ENCODE data around the gene GMPR. TPM values are rescaled to one million over a fixed set of nuclear protein-coding genes. Genes with fewer than 3 reads are reported as not detected.

Gene GMPR
- total and polyA plus RNA-seq, 2 donors (not counting 3 experiments of a cell fraction or from before 2014, with no cell fraction given), result 36.3 to 64.0 TPM

GRCh38 chr6:16196984-16197546, 41.3 kb upstream of the GMPR start:
- Histone ChIP-seq H3K36me3 (ENCODE audit: control insufficient read depth in 2 of 2, extremely low read depth in 1 of 2, insufficient read depth in 2 of 2, low read length in 2 of 2) (no peaks in the 10 kb centered on the region), H3K9ac (replicated peaks; ENCODE audit: extremely low read depth, insufficient read depth, low read length) (no peak overlapping the region), H3K4me2 (ENCODE audit: insufficient read depth, low read length) (no peak overlapping the region), H3K79me2 (ENCODE audit: control insufficient read depth, insufficient read depth, low read length) (no peaks in the 10 kb centered on the region), H3K4me3 (replicated peaks in 1 of 3; ENCODE audit: insufficient read depth in 1 of 3, low read depth in 1 of 3, low read length in 3 of 3) (no peak overlapping the region), H3K9me3 (replicated peaks; ENCODE audit: control insufficient read depth, insufficient read depth, low read length) (no peaks in the 10 kb centered on the region), H4K20me1 (replicated peaks; ENCODE audit: control insufficient read depth, extremely low read depth, insufficient read depth, low read length) (no peaks in the 10 kb centered on the region), H3K27ac (ENCODE audit: insufficient read depth, low read depth, low read length) (no peak overlapping the region), H3K9me1 (replicated peaks; ENCODE audit: control insufficient read depth, extremely low read depth, insufficient read depth, low read length) (no peaks in the 10 kb centered on the region), H2AFZ (ENCODE audit: low read depth, low read length) (no peak overlapping the region), H3K4me1 (ENCODE audit: control insufficient read depth, extremely low read depth, insufficient read depth, low read length) (no peaks in the 10 kb centered on the region), H3K27me3 (ENCODE audit: control insufficient read depth in 2 of 2, insufficient read depth in 2 of 2, low read length in 2 of 2) (peaks cover 0 to 6% of the 10 kb centered on the region in 2 experiments)
- ChIA-PET POLR2A (no interaction called here), CTCF (interaction anchor here (0.6 to 12.3 kb wide), 5 partner anchors 10 to 962 kb away, joined by 3 to 90 read pairs (median 4); no protein-coding TSS in a partner anchor)
- dilution Hi-C loops (cut with MboI; ENCODE audit: extremely low pct_ligation_motif_present, low sequenced_read_pairs), result no loop called here
- intact Hi-C loops (cut with micrococcal nuclease), result no loop called here
- no TSS peak for BruUV-seq (replicated peaks)
- TF ChIP-seq GATA2 (IDR thresholded peaks at IDR 0.05; ENCODE audit: insufficient read depth, insufficient read length, low read depth, low read length) (no peak), POLR2AphosphoS5 (IDR thresholded peaks at IDR 0.05; ENCODE audit: insufficient read depth, low read depth, low read length) (no peak), EZH2 (IDR thresholded peaks at IDR 0.05; ENCODE audit: borderline replicate concordance, low read depth, low read length, severe bottlenecking) (no peak), JUN (IDR thresholded peaks at IDR 0.05; ENCODE audit: borderline replicate concordance, insufficient read depth, insufficient read length, low read depth) (no peak)
- DNase-seq (ENCODE audit: low read depth, low spot score), result no peak
- FAIRE-seq, result no peak

GRCh38 chr6:16198061-16198705, 40.2 kb upstream of the GMPR start:
- no peaks in the 10 kb centered on the region for H3K9me1 ChIP-seq (replicated peaks; ENCODE audit: control insufficient read depth, extremely low read depth, insufficient read depth, low read length)
- H3K36me3 ChIP-seq (ENCODE audit: control insufficient read depth in 2 of 2, extremely low read depth in 1 of 2, insufficient read depth in 2 of 2, low read length in 2 of 2), result no peaks in the 10 kb centered on the region
- no peak overlapping the region for H3K27ac ChIP-seq (ENCODE audit: insufficient read depth, low read depth, low read length)
- ChIA-PET CTCF (interaction anchor here (1.6 to 12.3 kb wide), 4 partner anchors 8 to 40 kb away, joined by 3 to 90 read pairs (median 4); no protein-coding TSS in a partner anchor), POLR2A (no interaction called here)
- H2AFZ ChIP-seq (ENCODE audit: low read depth, low read length), result no peak overlapping the region
- intact Hi-C loops (cut with micrococcal nuclease) (no loop called here), dilution Hi-C loops (cut with MboI; ENCODE audit: extremely low pct_ligation_motif_present, low sequenced_read_pairs) (no loop called here)
- H4K20me1 ChIP-seq (replicated peaks; ENCODE audit: control insufficient read depth, extremely low read depth, insufficient read depth, low read length), result no peaks in the 10 kb centered on the region
- no peak overlapping the region for H3K9ac ChIP-seq (replicated peaks; ENCODE audit: extremely low read depth, insufficient read depth, low read length)
- H3K79me2 ChIP-seq (ENCODE audit: control insufficient read depth, insufficient read depth, low read length), result no peaks in the 10 kb centered on the region
- DNase-seq (ENCODE audit: low read depth, low spot score), result no peak
- no peaks in the 10 kb centered on the region for H3K4me1 ChIP-seq (ENCODE audit: control insufficient read depth, extremely low read depth, insufficient read depth, low read length)
- peaks cover 0 to 6% of the 10 kb centered on the region in 2 experiments for H3K27me3 ChIP-seq (ENCODE audit: control insufficient read depth in 2 of 2, insufficient read depth in 2 of 2, low read length in 2 of 2)
- no peak overlapping the region for H3K4me3 ChIP-seq (replicated peaks in 1 of 3; ENCODE audit: insufficient read depth in 1 of 3, low read depth in 1 of 3, low read length in 3 of 3)
- H3K9me3 ChIP-seq (replicated peaks; ENCODE audit: control insufficient read depth, insufficient read depth, low read length), result no peaks in the 10 kb centered on the region
- no TSS peak for BruUV-seq (replicated peaks)
- no peak overlapping the region for H3K4me2 ChIP-seq (ENCODE audit: insufficient read depth, low read length)
- no peak for FAIRE-seq
- TF ChIP-seq FOS (IDR thresholded peaks at IDR 0.05; ENCODE audit: borderline replicate concordance, insufficient read depth, low read length) (no peak), POLR2AphosphoS5 (IDR thresholded peaks at IDR 0.05; ENCODE audit: insufficient read depth, low read depth, low read length) (no peak), MYC (IDR thresholded peaks at IDR 0.05; ENCODE audit: low read depth, low read length) (no peak), POLR2A (IDR thresholded peaks at IDR 0.05; ENCODE audit: low read depth, low read length) (no peak), JUN (IDR thresholded peaks at IDR 0.05; ENCODE audit: borderline replicate concordance, insufficient read depth, insufficient read length, low read depth) (no peak), CTCF (IDR thresholded peaks at IDR 0.05; ENCODE audit: extremely low read depth in 1 of 2, insufficient read depth in 1 of 2, low read depth in 1 of 2, low read length in 2 of 2) (no peak), GATA2 (IDR thresholded peaks at IDR 0.05; ENCODE audit: insufficient read depth, insufficient read length, low read depth, low read length) (no peak), EZH2 (IDR thresholded peaks at IDR 0.05; ENCODE audit: borderline replicate concordance, low read depth, low read length, severe bottlenecking) (no peak)
- TF ChIP-seq, protein P1, sequence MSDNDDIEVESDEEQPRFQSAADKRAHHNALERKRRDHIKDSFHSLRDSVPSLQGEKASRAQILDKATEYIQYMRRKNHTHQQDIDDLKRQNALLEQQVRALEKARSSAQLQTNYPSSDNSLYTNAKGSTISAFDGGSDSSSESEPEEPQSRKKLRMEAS (IDR thresholded peaks at IDR 0.05; ENCODE audit: insufficient read depth, insufficient read length), result no peak

Measured in endothelial cell of umbilical vein (primary cell).